H1 (cell line): ENCODE data around the gene CERCAM. TPM values are rescaled to one million over a fixed set of nuclear protein-coding genes. Genes with fewer than 3 reads are reported as not detected.

ENCODE experiments used
- BRCA1 ChIP-seq: IDR thresholded peaks from 2 replicates; pipeline ENCODE4 v1.6.1; 2012; ENCODE audit warnings: low read depth, low read length, improper control_type of control experiment
- EP300 ChIP-seq, 2 experiments: IDR thresholded peaks; 1 replicate in 1 of 2; 2 replicates in 1 of 2; pipeline ENCODE4 v1.6.1; 2011 to 2012; ENCODE audit warnings: low read depth in 2 of 2, low read length in 2 of 2, mild to moderate bottlenecking in 2 of 2, borderline replicate concordance in 1 of 2, inconsistent platforms in 1 of 2, moderate library complexity in 1 of 2
- GABPA ChIP-seq: IDR thresholded peaks from 2 replicates; pipeline ENCODE4 v1.6.1; 2011; ENCODE audit warnings: mild to moderate bottlenecking, low read length, moderate library complexity, borderline replicate concordance; ENCODE audit not compliant: insufficient read depth
- KDM1A ChIP-seq: fragments of 200-600, 300-600 bp; sonication (generic); IDR thresholded peaks from 2 replicates; pipeline ENCODE4 v1.7.1; 2016; ENCODE audit warnings: mild to moderate bottlenecking, low read length, borderline replicate concordance
- POU5F1 ChIP-seq: IDR thresholded peaks from 2 replicates; pipeline ENCODE4 v1.6.1; 2011; ENCODE audit warnings: low read depth, mild to moderate bottlenecking, low read length, moderate library complexity
- SRF ChIP-seq: IDR thresholded peaks from 2 replicates; pipeline ENCODE4 v1.6.1; 2011; ENCODE audit warnings: mild to moderate bottlenecking, low read depth, low read length, moderate library complexity
- TCF12 ChIP-seq: IDR thresholded peaks from 2 replicates; pipeline ENCODE4 v1.6.1; 2011; ENCODE audit warnings: low read depth, mild to moderate bottlenecking, low read length
- polyA plus RNA-seq, 7 experiments: library from polyadenylated mRNA; depleted of rRNA in 3 of 7; stranded (reverse) in 5 of 7; unstranded in 2 of 7; fragments of >200 nt in 5 of 7; fragments of 200-250 nt in 2 of 7; gene quantifications; 1 replicate in 5 of 7; 2 replicates in 1 of 7; 4 replicates in 1 of 7; pipeline versions ENCODE4 v1.2.1 to v1.2.3, GENCODE V29; 2011 to 2013; ENCODE audit warnings: missing spikeins in 2 of 7, mixed read lengths in 2 of 7
- total RNA-seq: library from RNA; stranded (reverse); fragmentation: NEBNext Ultra II Directional; extraction: Animal tissue kit (Norgen Biotek cat#: 25700); gene quantifications from 2 replicates; pipeline ENCODE4 v1.2.1, GENCODE V29; 2021

CERCAM gene
- total and polyA plus RNA-seq, 2 of the 8 experiments (the other 6 are each of a cell fraction or from before 2014, with no cell fraction given), result 3.1 to 5.2 TPM

GRCh38 chr9:128459011-128459410 is 38.4 kb downstream of the CERCAM start (continued):
- no peak for TF ChIP-seq POU5F1
- no peak for TF ChIP-seq TCF12
- no peak for TF ChIP-seq SRF
- TF ChIP-seq EP300 (IDR thresholded peaks at IDR 0.05; ENCODE audit: borderline replicate concordance in 1 of 2, low read depth in 2 of 2, low read length in 2 of 2), result no peak
- TF ChIP-seq KDM1A, result no peak
- no peak for TF ChIP-seq BRCA1
- no peak for TF ChIP-seq GABPA
